ENCODE results near the gene CALR3. TPM values are rescaled to one million over a fixed set of nuclear protein-coding genes. Genes with fewer than 3 reads are reported as not detected.

Gene CALR3
- total and polyA plus RNA-seq, 10 of the 15 experiments (the other 5 are each of a cell fraction or from before 2014, with no cell fraction given), result 0.05 to 0.45 (median 0.12) TPM; not detected in 2

GRCh38 chr19:16463341-16463990 is 32.5 kb downstream of the CALR3 start:
- RAD21 ChIA-PET (ENCODE audit: unreplicated experiment), result interaction anchor here (0.6 kb wide), 1 partner anchor 11 kb away, joined by 3 read pairs; no protein-coding TSS in a partner anchor
- no peaks in the 10 kb centered on the region; the same call in 1 of the 2 replicates for H4K20me1 ChIP-seq (ENCODE audit: control insufficient read depth, insufficient read depth)
- SMC1A ChIA-PET (ENCODE audit: uncharacterized antibody, unreplicated experiment), result interaction anchor here (1.0 to 1.8 kb wide), 2 partner anchors 10 to 31 kb away, joined by 3 to 9 read pairs; no protein-coding TSS in a partner anchor
- no TSS peak for BruUV-seq (replicated peaks)
- CTCF ChIA-PET, result interaction anchor here (0.6 to 1.3 kb wide), 3 partner anchors 9 to 18 kb away, joined by 3 to 4 read pairs (median 3); no protein-coding TSS in a partner anchor
- no peak for FAIRE-seq
- no peaks in the 10 kb centered on the region for H3K9me3 ChIP-seq (replicated peaks; ENCODE audit: control insufficient read depth, insufficient read depth, low read length)
- intact Hi-C loops (cut with micrococcal nuclease; ENCODE audit: unreplicated experiment), result no loop called here
- in situ Hi-C loops (cut with MboI), result no loop called here
- TF ChIP-seq TCF3 (IDR thresholded peaks at IDR 0.05; ENCODE audit: borderline replicate concordance, insufficient read depth, low read depth, low read length) (no peak), SMARCA5 (IDR thresholded peaks at IDR 0.05) (peak; percentile 55; the same call in 1 of the 2 replicates)
- no peak overlapping the region for H3K4me2 ChIP-seq (ENCODE audit: control insufficient read depth, insufficient read depth)
- no peak overlapping the region for H2AFZ ChIP-seq (ENCODE audit: control insufficient read depth, low read depth, low read length)
- 97% methylated on average over 6 of the region's 6 CpGs for WGBS (ENCODE audit: insufficient coverage, insufficient replicate concordance, low lambda C conversion rate, missing lambda C conversion rate)
- POLR2A ChIA-PET, result interaction anchor here (0.9 to 1.1 kb wide), 3 partner anchors 12 to 120 kb away, joined by 3 to 9 read pairs (median 3); no protein-coding TSS in a partner anchor
- no peak overlapping the region for H3K4me3 ChIP-seq
- H3K27ac ChIP-seq (ENCODE audit: control insufficient read depth, insufficient read depth), result no peak overlapping the region
- ATAC-seq, result no peak
- H3K4me1 ChIP-seq (ENCODE audit: control insufficient read depth, insufficient read depth, low read length), result peaks cover 18% of the 10 kb centered on the region
- H3K9ac ChIP-seq (ENCODE audit: control insufficient read depth, insufficient read depth, low read length), result no peak overlapping the region
- H3K36me3 ChIP-seq (ENCODE audit: control insufficient read depth in 2 of 2, insufficient read depth in 2 of 2, low read length in 1 of 2), result peaks cover 0 to 1% of the 10 kb centered on the region in 2 experiments; a peak in 2 of 4 replicates
- no peaks in the 10 kb centered on the region for H3K27me3 ChIP-seq (replicated peaks in 1 of 2; ENCODE audit: control insufficient read depth in 2 of 2, insufficient read depth in 2 of 2, low read length in 1 of 2)
- DNase-seq (ENCODE audit: low read depth, low spot score), result no peak
- peaks cover 84% of the 10 kb centered on the region for H3K79me2 ChIP-seq (ENCODE audit: control insufficient read depth, insufficient read depth, low read length)

GRCh38 chr19:16462757-16463250 is 33.2 kb downstream of the CALR3 start:
- H3K9ac ChIP-seq (ENCODE audit: control insufficient read depth, insufficient read depth, low read length), result no peak overlapping the region
- peaks cover 0 to 1% of the 10 kb centered on the region in 2 experiments; a peak in 3 of 4 replicates for H3K36me3 ChIP-seq (ENCODE audit: control insufficient read depth in 2 of 2, insufficient read depth in 2 of 2, low read length in 1 of 2)
- H2AFZ ChIP-seq (ENCODE audit: control insufficient read depth, low read depth, low read length), result no peak overlapping the region
- ChIA-PET SMC1A (ENCODE audit: uncharacterized antibody, unreplicated experiment) (interaction anchor here (1.6 to 1.8 kb wide), 2 partner anchors 9 to 13 kb away, joined by 7 to 9 read pairs; no protein-coding TSS in a partner anchor), CTCF (interaction anchor here (0.6 to 0.9 kb wide), 2 partner anchors 17 to 33 kb away, joined by 3 read pairs; partner anchors contain the start of genes C19orf44 and CALR3), RAD21 (ENCODE audit: unreplicated experiment) (interaction anchor here (0.6 kb wide), 1 partner anchor 11 kb away, joined by 3 read pairs; no protein-coding TSS in a partner anchor), POLR2A (interaction anchor here (0.9 kb wide), 1 partner anchor 121 kb away, joined by 9 read pairs; no protein-coding TSS in a partner anchor)
- no peaks in the 10 kb centered on the region; the same call in 1 of the 2 replicates for H4K20me1 ChIP-seq (ENCODE audit: control insufficient read depth, insufficient read depth)
- H3K79me2 ChIP-seq (ENCODE audit: control insufficient read depth, insufficient read depth, low read length), result peaks cover 84% of the 10 kb centered on the region
- intact Hi-C loops (cut with micrococcal nuclease; ENCODE audit: unreplicated experiment) (no loop called here), in situ Hi-C loops (cut with MboI) (no loop called here)
- BruUV-seq (replicated peaks), result no TSS peak
- no peaks in the 10 kb centered on the region for H3K9me3 ChIP-seq (replicated peaks; ENCODE audit: control insufficient read depth, insufficient read depth, low read length)
- no peak overlapping the region for H3K27ac ChIP-seq (ENCODE audit: control insufficient read depth, insufficient read depth)
- no peaks in the 10 kb centered on the region for H3K27me3 ChIP-seq (replicated peaks in 1 of 2; ENCODE audit: control insufficient read depth in 2 of 2, insufficient read depth in 2 of 2, low read length in 1 of 2)
- peaks cover 24% of the 10 kb centered on the region for H3K4me1 ChIP-seq (ENCODE audit: control insufficient read depth, insufficient read depth, low read length)
- no peak overlapping the region for H3K4me3 ChIP-seq
- FAIRE-seq (no peak), DNase-seq (ENCODE audit: low read depth, low spot score) (no peak), ATAC-seq (peak; percentile 9; the same call in 2 of the 3 replicates)
- H3K4me2 ChIP-seq (ENCODE audit: control insufficient read depth, insufficient read depth), result no peak overlapping the region
- WGBS (ENCODE audit: insufficient coverage, insufficient replicate concordance, low lambda C conversion rate, missing lambda C conversion rate), result 45% methylated on average over 6 of the region's 6 CpGs
- TF ChIP-seq TAF1 (IDR thresholded peaks at IDR 0.05; ENCODE audit: borderline replicate concordance, low read depth, low read length), result no peak
- no peak for TF ChIP-seq WRNIP1 (IDR thresholded peaks at IDR 0.05; ENCODE audit: borderline replicate concordance, low read depth, low read length)
- no peak for TF ChIP-seq HSF1 (IDR thresholded peaks at IDR 0.05; ENCODE audit: low read depth, low read length)
- no peak for TF ChIP-seq ELK1 (IDR thresholded peaks at IDR 0.05; ENCODE audit: low read depth, low read length)
- no peak for TF ChIP-seq NR2C2 (IDR thresholded peaks at IDR 0.05; ENCODE audit: borderline replicate concordance, control insufficient read depth, insufficient read length, low read depth)
- TF ChIP-seq FOXK2 (IDR thresholded peaks at IDR 0.05), result no peak
- no peak for TF ChIP-seq TCF3 (IDR thresholded peaks at IDR 0.05; ENCODE audit: borderline replicate concordance, insufficient read depth, low read depth, low read length)

Measured in GM12878 (cell line).